C4-2B (cell line): ENCODE data around the gene ADAMTS14.

Experiments used
- H3K27ac ChIP-seq: fragments of 450-650 bp; 2 replicates; pipeline ENCODE4 v1.5.1; 2017
- CTCF ChIP-seq: fragments of 450-650 bp; conservative IDR thresholded peaks from 2 replicates; pipeline ENCODE4 v1.5.1; 2017; ENCODE audit warnings: mild to moderate bottlenecking
- ZFX ChIP-seq: fragments of 450-650 bp; IDR thresholded peaks from 2 replicates; pipeline ENCODE4 v1.6.1; 2017

Gene ADAMTS14

DNA sequence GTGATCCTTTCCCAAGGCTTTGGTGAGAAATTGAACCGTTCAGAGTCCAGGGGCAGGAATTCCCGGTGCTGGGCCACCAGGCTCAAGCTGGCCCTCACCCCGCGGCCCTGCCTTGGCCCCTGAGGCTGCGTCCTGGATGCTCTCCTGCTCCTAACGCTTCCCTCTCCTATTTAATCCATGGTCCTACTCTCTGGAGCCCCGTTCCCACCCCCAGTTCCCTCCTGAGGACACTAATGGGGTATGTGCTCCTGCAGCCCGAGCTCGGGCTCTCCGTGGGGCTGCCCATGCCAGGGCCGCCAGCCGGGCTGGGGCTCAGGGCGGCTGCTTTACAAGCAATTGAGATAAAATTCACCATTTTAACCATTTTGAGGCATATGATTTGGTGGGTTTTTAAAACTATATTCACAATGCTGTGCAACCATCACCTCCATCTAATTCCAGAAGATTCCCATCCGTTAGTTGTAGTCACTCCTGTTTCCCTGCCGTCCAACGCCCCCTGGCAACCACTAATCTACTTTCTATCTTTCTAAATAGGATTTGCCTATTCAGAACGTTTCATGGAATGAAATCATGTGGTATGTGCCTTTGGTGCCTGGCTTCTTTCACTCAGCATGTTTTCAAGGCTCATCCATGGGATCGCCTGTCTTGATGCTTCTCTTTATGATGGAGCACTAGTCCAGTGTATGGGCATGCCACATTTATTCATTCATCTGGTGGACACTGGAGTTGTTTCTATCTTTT, 33.0 kb downstream of the ADAMTS14 start:
- no peak overlapping the region for H3K27ac ChIP-seq
- TF ChIP-seq ZFX: no peak
- TF ChIP-seq CTCF: no peak

DNA sequence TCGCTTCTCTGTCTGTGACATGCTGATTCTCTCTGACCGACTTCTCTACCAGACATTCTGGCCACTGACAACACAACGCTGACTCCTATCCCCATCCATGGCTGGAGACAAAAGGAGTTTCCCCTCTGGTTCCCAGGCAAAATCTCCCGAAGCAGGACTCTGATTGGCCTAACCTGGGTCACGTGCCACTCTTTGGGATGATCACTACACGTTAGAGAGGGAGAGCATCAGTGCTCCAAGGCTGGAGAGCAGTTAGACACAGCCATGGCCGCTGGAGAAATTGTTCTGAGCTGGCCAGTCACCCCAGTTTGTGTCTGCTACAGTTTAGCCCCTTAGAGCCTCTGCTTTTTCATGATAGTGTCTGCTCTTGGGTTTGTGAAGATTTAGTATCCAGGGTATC, 38.9 kb downstream of the ADAMTS14 start:
- no peak overlapping the region for H3K27ac ChIP-seq
- TF ChIP-seq ZFX (no peak), CTCF (no peak)

- no peak for TF ChIP-seq ZFX
- H3K27ac ChIP-seq: no peak overlapping the region
Observed at GRCh38 chr10:70711911-70712310, 39.6 kb downstream of the ADAMTS14 start.

DNA sequence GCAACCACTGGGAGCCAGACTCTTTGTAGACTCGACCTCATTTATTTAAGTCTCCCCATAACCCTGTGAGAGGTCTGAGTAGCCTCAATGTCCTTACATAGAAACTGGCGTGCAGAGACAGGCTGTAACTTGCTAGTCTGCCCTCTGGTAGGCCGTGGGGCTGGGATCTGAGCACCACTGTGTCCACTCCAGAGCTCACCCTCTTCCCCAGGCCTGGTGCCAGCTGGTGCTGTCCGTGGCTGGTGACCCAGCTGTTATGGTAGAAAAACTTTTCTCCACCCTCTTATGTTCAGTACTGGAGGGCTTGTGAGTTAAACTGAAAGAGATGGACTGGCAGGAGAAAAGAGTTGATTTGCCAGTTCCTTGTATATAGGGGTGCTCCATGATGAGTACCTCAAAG, 41.9 kb downstream of the ADAMTS14 start:
- TF ChIP-seq ZFX (no peak), CTCF (no peak)
- H3K27ac ChIP-seq: no peak overlapping the region

GRCh38 chr10:70714951-70715350, 42.6 kb downstream of the ADAMTS14 start:
- TF ChIP-seq ZFX: no peak
- no peak for TF ChIP-seq CTCF
- H3K27ac ChIP-seq: no peak overlapping the region

DNA sequence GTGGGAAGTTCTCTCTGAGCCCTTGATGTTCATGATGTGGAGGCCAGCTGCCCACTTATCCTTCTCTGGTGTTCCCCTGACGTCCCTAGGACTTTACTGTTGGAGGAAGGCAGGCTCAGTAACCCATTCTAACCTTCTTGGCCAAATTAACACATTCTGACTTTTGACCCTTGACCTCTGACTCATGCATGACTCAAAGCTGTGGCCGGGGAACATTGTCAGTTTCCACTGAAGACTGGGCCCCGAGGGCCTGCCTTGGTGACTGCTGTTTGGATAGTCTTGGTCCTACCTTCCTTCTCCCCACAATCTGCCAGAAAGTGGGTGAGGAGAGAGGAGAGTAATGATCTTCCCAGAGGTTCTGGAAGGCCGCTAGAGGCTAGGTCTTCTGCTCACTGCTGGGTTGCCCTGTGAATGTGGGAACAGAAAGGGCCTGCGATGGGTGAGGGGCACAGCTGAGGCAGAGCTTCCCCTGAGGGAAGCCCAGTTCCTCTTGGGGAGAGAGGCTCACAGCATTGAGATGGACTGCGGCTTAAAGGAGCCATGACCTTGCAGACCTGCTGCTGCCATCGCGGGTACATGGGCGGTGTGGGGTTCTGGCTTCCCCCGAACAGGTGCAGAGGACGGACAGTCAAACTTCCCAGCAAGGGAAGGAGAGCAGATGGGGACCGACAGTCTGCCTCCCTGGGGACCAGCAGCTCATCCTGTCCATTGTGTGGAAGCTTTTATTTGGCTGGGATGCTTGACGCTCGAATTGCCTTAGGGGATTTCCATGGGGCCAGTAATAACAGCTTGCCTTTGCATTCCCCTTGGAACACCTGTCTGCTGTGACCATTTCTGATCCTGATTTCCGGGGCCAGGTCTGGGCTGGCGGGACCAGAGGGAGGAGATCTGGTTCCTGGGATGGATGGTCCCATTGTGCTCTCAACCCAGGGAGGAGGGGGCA, 43.8 kb downstream of the ADAMTS14 start:
- H3K27ac ChIP-seq: no peak overlapping the region
- TF ChIP-seq ZFX (no peak), CTCF (no peak)

- TF ChIP-seq CTCF (no peak), ZFX (no peak)
- H3K27ac ChIP-seq: no peak overlapping the region
Observed at GRCh38 chr10:70722820-70723424, 50.6 kb downstream of the ADAMTS14 start.
